NCI-H2171 (cell line): ENCODE data around the gene PPFIA2.
A peak's percentile ranks its signal among the peaks of the same experiment; 100 is the strongest.

Experiments used
- DNase-seq: peaks from one replicate; lab custom pipeline; 2025; lab: John Stamatoyannopoulos, UW

PPFIA2 gene

GRCh38 chr12:81347404-81347803, 411.7 kb downstream of the PPFIA2 start:
- DNase-seq, result no peak

GRCh38 chr12:81340910-81341309, 418.2 kb downstream of the PPFIA2 start:
- no peak for DNase-seq

- no peak for DNase-seq
These were observed 420.1 kb downstream of the PPFIA2 start for GRCh38 chr12:81339071-81339470.

- DNase-seq, result no peak
These were observed 421.3 kb downstream of the PPFIA2 start for GRCh38 chr12:81337886-81338285.

- no peak for DNase-seq
These were observed 425.3 kb downstream of the PPFIA2 start for GRCh38 chr12:81333812-81334211.

GRCh38 chr12:81332054-81332453, 427.1 kb downstream of the PPFIA2 start:
- DNase-seq, result peak; percentile 40

GRCh38 chr12:81330480-81330879, 428.7 kb downstream of the PPFIA2 start:
- DNase-seq, result no peak

GRCh38 chr12:81329085-81329484, 430.1 kb downstream of the PPFIA2 start:
- peak; percentile 5 for DNase-seq

GRCh38 chr12:81327425-81327824, 431.7 kb downstream of the PPFIA2 start:
- no peak for DNase-seq

- no peak for DNase-seq
These were observed 434.1 kb downstream of the PPFIA2 start for GRCh38 chr12:81325086-81325485.

- DNase-seq, result no peak
These were observed 444.1 kb downstream of the PPFIA2 start for GRCh38 chr12:81314903-81315531.

- DNase-seq, result no peak
These were observed 455.2 kb downstream of the PPFIA2 start for GRCh38 chr12:81303935-81304334.

- no peak for DNase-seq
These were observed 458.7 kb downstream of the PPFIA2 start for GRCh38 chr12:81300454-81300853.

GRCh38 chr12:81297601-81298000, 461.5 kb downstream of the PPFIA2 start:
- no peak for DNase-seq

- DNase-seq, result peak; percentile 15
These were observed 462.4 kb downstream of the PPFIA2 start for GRCh38 chr12:81296556-81297305.

GRCh38 chr12:81295251-81295650, 463.9 kb downstream of the PPFIA2 start:
- no peak for DNase-seq

- no peak for DNase-seq
These were observed 464.6 kb downstream of the PPFIA2 start for GRCh38 chr12:81294325-81295190.

- DNase-seq, result no peak
These were observed 470.5 kb downstream of the PPFIA2 start for GRCh38 chr12:81288651-81289050.

GRCh38 chr12:81284137-81284536, 475.0 kb downstream of the PPFIA2 start:
- no peak for DNase-seq

- no peak for DNase-seq
These were observed 484.3 kb downstream of the PPFIA2 start for GRCh38 chr12:81274637-81275529.

GRCh38 chr12:81270385-81270784, 488.8 kb downstream of the PPFIA2 start:
- no peak for DNase-seq

GRCh38 chr12:81263072-81263471, 496.1 kb downstream of the PPFIA2 start:
- DNase-seq, result no peak
